ENCODE measurements around the gene EDAR.

EDAR gene

GRCh38 chr2:109000738-109001137 lies 11.7 kb upstream of the EDAR start:
- DNase-seq, result no peak

GRCh38 chr2:108998911-108999310 lies 9.9 kb upstream of the EDAR start:
- DNase-seq, result no peak

GRCh38 chr2:108994178-108994577 lies 5.2 kb upstream of the EDAR start:
- no peak for DNase-seq

- no peak for DNase-seq
Observed at GRCh38 chr2:108993095-108993937, 4.3 kb upstream of the EDAR start.

- no peak for DNase-seq
Observed at GRCh38 chr2:108988076-108988795, 784 bp downstream of the EDAR start.

- DNase-seq, result no peak
Observed at GRCh38 chr2:108986916-108987510, 2.0 kb downstream of the EDAR start.

- no peak for DNase-seq
Observed at GRCh38 chr2:108983610-108984009, 5.4 kb downstream of the EDAR start.

- DNase-seq, result no peak
Observed at GRCh38 chr2:108983061-108983460, 6.0 kb downstream of the EDAR start.

- DNase-seq, result no peak
Observed at GRCh38 chr2:108982259-108982679, 6.8 kb downstream of the EDAR start.

- DNase-seq, result no peak
Observed at GRCh38 chr2:108981846-108982245, 7.2 kb downstream of the EDAR start.

GRCh38 chr2:108980076-108980475 lies 8.9 kb downstream of the EDAR start:
- DNase-seq, result no peak

- no peak for DNase-seq
Observed at GRCh38 chr2:108979461-108979860, 9.6 kb downstream of the EDAR start.

- no peak for DNase-seq
Observed at GRCh38 chr2:108978709-108979111, 10.3 kb downstream of the EDAR start.

GRCh38 chr2:108975613-108976435 lies 13.2 kb downstream of the EDAR start:
- DNase-seq, result no peak

GRCh38 chr2:108974674-108975073 lies 14.3 kb downstream of the EDAR start:
- DNase-seq, result no peak

- DNase-seq, result no peak
Observed at GRCh38 chr2:108972663-108973062, 16.4 kb downstream of the EDAR start.

- no peak for DNase-seq
Observed at GRCh38 chr2:108971661-108972566, 17.1 kb downstream of the EDAR start.

- no peak for DNase-seq
Observed at GRCh38 chr2:108970369-108970768, 18.7 kb downstream of the EDAR start.

GRCh38 chr2:108969856-108970255 lies 19.2 kb downstream of the EDAR start:
- DNase-seq, result no peak

GRCh38 chr2:108968619-108969018 lies 20.4 kb downstream of the EDAR start:
- no peak for DNase-seq

GRCh38 chr2:108967757-108968156 lies 21.3 kb downstream of the EDAR start:
- no peak for DNase-seq

All from 8988T (cell line).